ENCODE measurements around the gene CIDEA. TPM values are rescaled to one million over a fixed set of nuclear protein-coding genes. Genes with fewer than 3 reads are reported as not detected.

Gene CIDEA
- total and polyA plus RNA-seq, 9 of the 15 experiments (the other 6 are each of a cell fraction or from before 2014, with no cell fraction given), result not detected

DNA sequence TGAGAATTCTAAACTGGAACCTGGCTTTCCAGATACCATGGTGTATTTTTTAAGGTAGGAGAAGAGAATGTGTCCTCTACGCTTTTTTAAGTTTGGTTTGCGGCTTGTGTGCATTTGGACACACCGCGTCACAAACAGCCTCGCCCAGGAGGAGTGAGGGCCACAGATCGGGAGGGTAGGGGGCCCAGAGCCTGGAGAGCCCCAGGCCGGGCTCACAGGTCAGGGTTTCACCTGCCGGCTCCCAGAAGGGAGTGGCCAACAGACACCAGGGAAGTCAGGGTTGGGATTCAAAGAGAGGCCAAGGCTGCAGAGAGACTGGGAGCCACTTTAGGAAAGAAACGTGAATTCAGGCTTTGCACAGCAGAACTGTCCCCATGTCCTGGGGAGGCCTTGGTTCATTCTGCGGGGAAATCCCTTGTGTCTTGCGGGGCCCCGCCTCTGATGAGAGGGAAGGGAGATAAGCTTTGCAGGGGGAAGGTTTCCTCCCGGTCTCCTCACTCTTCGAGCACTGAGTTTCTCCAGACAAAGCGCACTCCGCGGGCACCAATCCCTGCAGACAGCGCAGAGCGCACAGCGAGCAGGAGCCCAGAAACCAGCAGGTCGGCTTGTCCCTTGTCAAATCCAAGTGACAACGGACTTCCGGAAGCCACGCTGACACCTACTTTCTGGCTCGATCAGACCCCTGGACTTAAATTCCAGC lies 51.9 kb downstream of the CIDEA start (continued):
- TF ChIP-seq ZNF766 (CRISPR knock-in tag; conservative IDR thresholded peaks at IDR 0.05), result 0 out of 2 replicates have a peak, but pooled peaks have one; percentile 46
- no peak for TF ChIP-seq ZNF431 (CRISPR knock-in tag; IDR thresholded peaks at IDR 0.05)
- TF ChIP-seq, protein P1, sequence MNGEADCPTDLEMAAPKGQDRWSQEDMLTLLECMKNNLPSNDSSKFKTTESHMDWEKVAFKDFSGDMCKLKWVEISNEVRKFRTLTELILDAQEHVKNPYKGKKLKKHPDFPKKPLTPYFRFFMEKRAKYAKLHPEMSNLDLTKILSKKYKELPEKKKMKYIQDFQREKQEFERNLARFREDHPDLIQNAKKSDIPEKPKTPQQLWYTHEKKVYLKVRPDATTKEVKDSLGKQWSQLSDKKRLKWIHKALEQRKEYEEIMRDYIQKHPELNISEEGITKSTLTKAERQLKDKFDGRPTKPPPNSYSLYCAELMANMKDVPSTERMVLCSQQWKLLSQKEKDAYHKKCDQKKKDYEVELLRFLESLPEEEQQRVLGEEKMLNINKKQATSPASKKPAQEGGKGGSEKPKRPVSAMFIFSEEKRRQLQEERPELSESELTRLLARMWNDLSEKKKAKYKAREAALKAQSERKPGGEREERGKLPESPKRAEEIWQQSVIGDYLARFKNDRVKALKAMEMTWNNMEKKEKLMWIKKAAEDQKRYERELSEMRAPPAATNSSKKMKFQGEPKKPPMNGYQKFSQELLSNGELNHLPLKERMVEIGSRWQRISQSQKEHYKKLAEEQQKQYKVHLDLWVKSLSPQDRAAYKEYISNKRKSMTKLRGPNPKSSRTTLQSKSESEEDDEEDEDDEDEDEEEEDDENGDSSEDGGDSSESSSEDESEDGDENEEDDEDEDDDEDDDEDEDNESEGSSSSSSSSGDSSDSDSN (IDR thresholded peaks at IDR 0.05; ENCODE audit: borderline replicate concordance in 1 of 2, low read depth in 2 of 2, low read length in 2 of 2), result peak; percentile 62 to 80; a peak in 2 of 4 replicates
- TF ChIP-seq RCOR1 (IDR thresholded peaks at IDR 0.05; ENCODE audit: borderline replicate concordance in 1 of 2, low read depth in 2 of 2, low read length in 2 of 2), result peak in 1 of 2 experiments; percentile 55; a peak in 1 of 4 replicates
- TF ChIP-seq OTX1 (CRISPR knock-in tag; IDR thresholded peaks at IDR 0.05), result no peak
- TF ChIP-seq, protein P2, sequence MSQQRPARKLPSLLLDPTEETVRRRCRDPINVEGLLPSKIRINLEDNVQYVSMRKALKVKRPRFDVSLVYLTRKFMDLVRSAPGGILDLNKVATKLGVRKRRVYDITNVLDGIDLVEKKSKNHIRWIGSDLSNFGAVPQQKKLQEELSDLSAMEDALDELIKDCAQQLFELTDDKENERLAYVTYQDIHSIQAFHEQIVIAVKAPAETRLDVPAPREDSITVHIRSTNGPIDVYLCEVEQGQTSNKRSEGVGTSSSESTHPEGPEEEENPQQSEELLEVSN (IDR thresholded peaks at IDR 0.05; ENCODE audit: borderline replicate concordance in 1 of 2, extremely low read depth in 1 of 2, insufficient read depth in 1 of 2, insufficient read length in 1 of 2, low read depth in 1 of 2, low read length in 1 of 2, poor library complexity in 1 of 2, severe bottlenecking in 1 of 2), result peak in 1 of 2 experiments; percentile 7
- peak; percentile 58; the same call in 1 of the 2 replicates for TF ChIP-seq L3MBTL2 (IDR thresholded peaks at IDR 0.05)
- TF ChIP-seq SRSF3 (IDR thresholded peaks at IDR 0.05; ENCODE audit: insufficient read depth, low read length), result no peak

Data from K562 (cell line).